ENCODE results near the gene MAML3. TPM values are rescaled to one million over a fixed set of nuclear protein-coding genes. Genes with fewer than 3 reads are reported as not detected.
"Not testable (repeated sequence)": the region's sequence is repeated elsewhere in the genome, so short reads cannot be mapped to it uniquely, and the experiment has no call there.

MAML3 gene
- total RNA-seq, 1 donor from 2014 or later = 8.1 TPM

DNA sequence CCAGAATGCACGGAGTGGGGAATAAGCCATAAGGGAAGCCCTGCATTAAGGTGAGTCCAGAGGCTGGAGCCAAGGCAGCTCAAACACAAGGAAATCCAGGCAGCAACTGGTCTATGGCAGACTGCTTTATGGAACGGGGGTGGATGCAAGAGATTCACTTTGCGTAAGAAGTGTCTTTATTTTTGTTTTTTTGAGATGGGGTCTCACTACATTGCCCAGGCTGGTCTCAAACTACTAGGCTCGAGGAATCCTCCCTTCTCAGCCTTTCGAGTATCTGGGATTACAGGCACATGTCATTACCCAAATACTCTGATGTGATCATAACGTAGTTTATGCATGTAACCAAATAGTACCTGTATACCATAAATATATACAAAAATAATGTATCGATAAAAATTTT, 199.5 kb downstream of the MAML3 start:
- no peak overlapping the region for H3K27ac Mint-ChIP-seq (ENCODE audit: unreplicated experiment)
- no peak overlapping the region for H3K4me3 Mint-ChIP-seq (ENCODE audit: unreplicated experiment)
- Histone ChIP-seq H3K79me2 (ENCODE audit: insufficient read depth, low read length) (no peaks in the 10 kb centered on the region), H3K27ac (ENCODE audit: low read depth, low read length) (no peak overlapping the region), H4K20me1 (ENCODE audit: insufficient read depth, low read length) (peaks cover 3% of the 10 kb centered on the region), H3K36me3 (ENCODE audit: insufficient read depth, low read length) (no peaks in the 10 kb centered on the region), H3K4me2 (ENCODE audit: low read length) (no peak overlapping the region), H2AFZ (ENCODE audit: low read depth, low read length) (no peak overlapping the region), H3K4me3 (ENCODE audit: insufficient read depth, low read depth, low read length) (no peak overlapping the region), H3K27me3 (ENCODE audit: insufficient read depth, low read length) (no peaks in the 10 kb centered on the region), H3K9ac (ENCODE audit: low read length) (no peak overlapping the region), H3K9me3 (ENCODE audit: insufficient read depth, low read depth, low read length) (no peaks in the 10 kb centered on the region), H3K4me1 (ENCODE audit: insufficient read depth, low read length) (peaks cover 8% of the 10 kb centered on the region)
- FAIRE-seq (no peak), DNase-seq (ENCODE audit: low read depth) (no peak)
- H3K27me3 Mint-ChIP-seq (ENCODE audit: low read depth, unreplicated experiment) = no peaks in the 10 kb centered on the region
- peaks cover 19% of the 10 kb centered on the region for H3K4me1 Mint-ChIP-seq (ENCODE audit: low read depth, unreplicated experiment)
- peaks cover 1% of the 10 kb centered on the region for H3K36me3 Mint-ChIP-seq (ENCODE audit: low read depth, unreplicated experiment)
- TF ChIP-seq EZH2 (IDR thresholded peaks at IDR 0.05; ENCODE audit: insufficient read depth, low read length) = no peak
- TF ChIP-seq, protein P1, sequence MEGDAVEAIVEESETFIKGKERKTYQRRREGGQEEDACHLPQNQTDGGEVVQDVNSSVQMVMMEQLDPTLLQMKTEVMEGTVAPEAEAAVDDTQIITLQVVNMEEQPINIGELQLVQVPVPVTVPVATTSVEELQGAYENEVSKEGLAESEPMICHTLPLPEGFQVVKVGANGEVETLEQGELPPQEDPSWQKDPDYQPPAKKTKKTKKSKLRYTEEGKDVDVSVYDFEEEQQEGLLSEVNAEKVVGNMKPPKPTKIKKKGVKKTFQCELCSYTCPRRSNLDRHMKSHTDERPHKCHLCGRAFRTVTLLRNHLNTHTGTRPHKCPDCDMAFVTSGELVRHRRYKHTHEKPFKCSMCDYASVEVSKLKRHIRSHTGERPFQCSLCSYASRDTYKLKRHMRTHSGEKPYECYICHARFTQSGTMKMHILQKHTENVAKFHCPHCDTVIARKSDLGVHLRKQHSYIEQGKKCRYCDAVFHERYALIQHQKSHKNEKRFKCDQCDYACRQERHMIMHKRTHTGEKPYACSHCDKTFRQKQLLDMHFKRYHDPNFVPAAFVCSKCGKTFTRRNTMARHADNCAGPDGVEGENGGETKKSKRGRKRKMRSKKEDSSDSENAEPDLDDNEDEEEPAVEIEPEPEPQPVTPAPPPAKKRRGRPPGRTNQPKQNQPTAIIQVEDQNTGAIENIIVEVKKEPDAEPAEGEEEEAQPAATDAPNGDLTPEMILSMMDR (IDR thresholded peaks at IDR 0.05; ENCODE audit: insufficient read depth, low read depth, low read length) = no peak
- H3K9me3 Mint-ChIP-seq (ENCODE audit: unreplicated experiment) = no peaks in the 10 kb centered on the region

DNA sequence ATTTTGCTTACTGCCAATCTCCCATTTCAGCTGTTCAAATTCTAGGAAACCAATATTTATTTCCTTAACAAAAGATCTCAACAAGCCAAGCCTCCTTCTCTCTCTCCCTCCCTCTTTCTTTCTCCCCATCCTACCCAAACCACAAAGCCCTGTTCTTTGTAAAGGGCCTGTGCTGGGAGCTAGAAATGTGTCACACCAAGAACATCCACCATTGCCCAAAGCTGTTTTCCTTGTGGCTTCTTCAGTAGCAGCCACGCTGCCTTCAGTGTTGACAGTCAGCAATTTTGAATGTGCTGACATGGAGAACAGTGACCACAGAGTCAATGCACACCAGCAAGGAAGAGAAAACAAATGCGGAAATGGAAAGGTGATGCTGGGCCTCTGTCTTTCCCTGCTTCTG, 203.0 kb downstream of the MAML3 start:
- Histone ChIP-seq H3K27me3 (ENCODE audit: insufficient read depth, low read length) (no peaks in the 10 kb centered on the region), H4K20me1 (ENCODE audit: insufficient read depth, low read length) (peaks cover 3% of the 10 kb centered on the region), H3K79me2 (ENCODE audit: insufficient read depth, low read length) (no peaks in the 10 kb centered on the region), H3K4me1 (ENCODE audit: insufficient read depth, low read length) (peaks cover 7% of the 10 kb centered on the region), H3K9ac (ENCODE audit: low read length) (no peak overlapping the region), H3K9me3 (ENCODE audit: insufficient read depth, low read depth, low read length) (no peaks in the 10 kb centered on the region), H3K4me3 (ENCODE audit: insufficient read depth, low read depth, low read length) (no peak overlapping the region), H2AFZ (ENCODE audit: low read depth, low read length) (no peak overlapping the region), H3K27ac (ENCODE audit: low read depth, low read length) (no peak overlapping the region), H3K4me2 (ENCODE audit: low read length) (peak overlapping the region; percentile 47), H3K36me3 (ENCODE audit: insufficient read depth, low read length) (no peaks in the 10 kb centered on the region)
- H3K27me3 Mint-ChIP-seq (ENCODE audit: low read depth, unreplicated experiment) = no peaks in the 10 kb centered on the region
- peaks cover 2% of the 10 kb centered on the region for H3K36me3 Mint-ChIP-seq (ENCODE audit: low read depth, unreplicated experiment)
- DNase-seq (ENCODE audit: low read depth) = peak; percentile 67
- no peak for FAIRE-seq
- no peak for TF ChIP-seq EZH2 (IDR thresholded peaks at IDR 0.05; ENCODE audit: insufficient read depth, low read length)
- TF ChIP-seq, protein P1 (IDR thresholded peaks at IDR 0.05; ENCODE audit: insufficient read depth, low read depth, low read length) = no peak
- peak overlapping the region; percentile 34 for H3K4me3 Mint-ChIP-seq (ENCODE audit: unreplicated experiment)
- peak overlapping the region; percentile 59 for H3K27ac Mint-ChIP-seq (ENCODE audit: unreplicated experiment)
- H3K4me1 Mint-ChIP-seq (ENCODE audit: low read depth, unreplicated experiment) = peaks cover 26% of the 10 kb centered on the region
- H3K9me3 Mint-ChIP-seq (ENCODE audit: unreplicated experiment) = no peaks in the 10 kb centered on the region

DNA sequence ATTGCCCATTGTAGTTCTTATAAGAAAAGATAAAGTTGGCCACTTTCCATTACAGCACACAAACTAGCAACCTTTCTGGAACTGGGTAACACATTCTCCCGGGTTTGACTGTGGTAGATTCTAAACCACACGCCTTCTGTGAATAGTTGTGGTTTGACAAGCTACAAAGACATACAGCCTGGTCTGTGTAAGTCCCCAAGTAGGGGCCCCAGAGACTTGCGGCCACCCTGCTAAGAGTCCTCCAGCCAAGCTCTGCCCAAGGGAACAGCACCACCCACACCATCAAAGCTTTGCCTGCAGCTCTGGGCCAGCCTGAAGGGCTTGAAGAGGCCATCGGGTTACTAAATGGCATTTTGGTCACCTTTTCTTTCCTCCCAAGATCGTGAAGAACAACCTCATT, 203.4 kb downstream of the MAML3 start:
- no peaks in the 10 kb centered on the region for H3K36me3 ChIP-seq (ENCODE audit: insufficient read depth, low read length)
- Mint-ChIP-seq H3K27ac (ENCODE audit: unreplicated experiment) (peak overlapping the region; percentile 59), H3K27me3 (ENCODE audit: low read depth, unreplicated experiment) (no peaks in the 10 kb centered on the region), H3K36me3 (ENCODE audit: low read depth, unreplicated experiment) (peaks cover 2% of the 10 kb centered on the region), H3K9me3 (ENCODE audit: unreplicated experiment) (no peaks in the 10 kb centered on the region), H3K4me1 (ENCODE audit: low read depth, unreplicated experiment) (peaks cover 26% of the 10 kb centered on the region), H3K4me3 (ENCODE audit: unreplicated experiment) (no peak overlapping the region)
- DNase-seq (ENCODE audit: low read depth) (peak; percentile 90), FAIRE-seq (peak; percentile 9)
- H3K4me2 ChIP-seq (ENCODE audit: low read length) = peak overlapping the region; percentile 47
- no peaks in the 10 kb centered on the region for H3K79me2 ChIP-seq (ENCODE audit: insufficient read depth, low read length)
- H3K4me1 ChIP-seq (ENCODE audit: insufficient read depth, low read length) = peaks cover 7% of the 10 kb centered on the region
- no peak overlapping the region for H2AFZ ChIP-seq (ENCODE audit: low read depth, low read length)
- H3K27me3 ChIP-seq (ENCODE audit: insufficient read depth, low read length) = no peaks in the 10 kb centered on the region
- no peak overlapping the region for H3K4me3 ChIP-seq (ENCODE audit: insufficient read depth, low read depth, low read length)
- H3K9me3 ChIP-seq (ENCODE audit: insufficient read depth, low read depth, low read length) = no peaks in the 10 kb centered on the region
- H4K20me1 ChIP-seq (ENCODE audit: insufficient read depth, low read length) = peaks cover 3% of the 10 kb centered on the region
- TF ChIP-seq, protein P1 (IDR thresholded peaks at IDR 0.05; ENCODE audit: insufficient read depth, low read depth, low read length) = no peak
- TF ChIP-seq EZH2 (IDR thresholded peaks at IDR 0.05; ENCODE audit: insufficient read depth, low read length) = no peak
- H3K9ac ChIP-seq (ENCODE audit: low read length) = no peak overlapping the region
- H3K27ac ChIP-seq (ENCODE audit: low read depth, low read length) = no peak overlapping the region

DNA sequence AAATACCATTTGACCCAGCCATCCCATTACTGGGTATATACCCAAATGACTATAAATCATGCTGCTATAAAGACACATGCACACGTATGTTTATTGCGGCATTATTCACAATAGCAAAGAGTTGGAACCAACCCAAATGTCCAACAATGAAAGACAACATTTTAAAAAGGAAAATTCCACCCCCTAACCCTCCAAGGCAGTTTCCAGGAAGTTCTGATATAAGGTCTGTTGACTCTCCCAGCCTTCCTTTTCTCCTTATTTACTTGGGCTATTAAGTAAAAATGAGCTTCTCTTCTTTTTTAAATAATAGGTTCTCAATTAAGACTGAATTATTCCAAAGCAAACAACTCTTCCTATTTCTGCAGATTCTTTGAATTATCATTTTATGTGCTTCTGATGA, 209.1 kb downstream of the MAML3 start:
- H3K4me3 ChIP-seq (ENCODE audit: insufficient read depth, low read depth, low read length); H3K4me3 Mint-ChIP-seq (ENCODE audit: unreplicated experiment); H3K79me2 ChIP-seq (ENCODE audit: insufficient read depth, low read length); H3K9me3 ChIP-seq (ENCODE audit: insufficient read depth, low read depth, low read length); H3K27ac Mint-ChIP-seq (ENCODE audit: unreplicated experiment); H3K4me1 ChIP-seq (ENCODE audit: insufficient read depth, low read length); H3K9ac ChIP-seq (ENCODE audit: low read length); H3K36me3 ChIP-seq (ENCODE audit: insufficient read depth, low read length); H3K36me3 Mint-ChIP-seq (ENCODE audit: low read depth, unreplicated experiment); H3K9me3 Mint-ChIP-seq (ENCODE audit: unreplicated experiment); H3K27ac ChIP-seq (ENCODE audit: low read depth, low read length); H2AFZ ChIP-seq (ENCODE audit: low read depth, low read length); DNase-seq (ENCODE audit: low read depth); H3K27me3 Mint-ChIP-seq (ENCODE audit: low read depth, unreplicated experiment); H3K4me2 ChIP-seq (ENCODE audit: low read length); FAIRE-seq; H3K27me3 ChIP-seq (ENCODE audit: insufficient read depth, low read length); H4K20me1 ChIP-seq (ENCODE audit: insufficient read depth, low read length): not testable (repeated sequence)
- peaks cover 14% of the 10 kb centered on the region for H3K4me1 Mint-ChIP-seq (ENCODE audit: low read depth, unreplicated experiment)

Measured in astrocyte (in vitro differentiated cells and primary cell).